ENCODE data around the gene ZFAND2A. TPM values are rescaled to one million over a fixed set of nuclear protein-coding genes. Genes with fewer than 3 reads are reported as not detected.
"Not testable (repeated sequence)": the region's sequence is repeated elsewhere in the genome, so short reads cannot be mapped to it uniquely, and the experiment has no call there.

Gene ZFAND2A
- total RNA-seq, 1 experiment from 2014 or later, result 14.5 TPM

GRCh38 chr7:1196950-1197349 is 37.0 kb upstream of the ZFAND2A start:
- ATAC-seq (no peak), DNase-seq (ENCODE audit: low spot score) (no peak)
- CTCF ChIA-PET, result no interaction called here
- Mint-ChIP-seq H3K4me1 (no peaks in the 10 kb centered on the region), H3K27ac (no peak overlapping the region), H3K27me3 (ENCODE audit: low read depth) (no peaks in the 10 kb centered on the region; the same call in 1 of the 2 replicates), H3K4me3 (no peak overlapping the region), H3K36me3 (no peaks in the 10 kb centered on the region), H3K9me3 (peaks cover 3% of the 10 kb centered on the region; the same call in 1 of the 2 replicates)
- no peak for TF ChIP-seq SP1 (CRISPR knock-in tag; conservative IDR thresholded peaks at IDR 0.05)
- TF ChIP-seq ZNF121 (CRISPR knock-in tag; IDR thresholded peaks at IDR 0.05), result peak; percentile 69; the same call in 1 of the 2 replicates
- POLR2A ChIA-PET, result no interaction called here

- H3K27ac Mint-ChIP-seq; H3K36me3 Mint-ChIP-seq; H3K4me1 Mint-ChIP-seq; H3K4me3 Mint-ChIP-seq; H3K27me3 Mint-ChIP-seq (ENCODE audit: low read depth); DNase-seq (ENCODE audit: low spot score); POLR2A ChIA-PET; ATAC-seq; H3K9me3 Mint-ChIP-seq; CTCF ChIA-PET: not testable (repeated sequence)
These were observed 36.4 kb upstream of the ZFAND2A start for GRCh38 chr7:1196441-1196840.

GRCh38 chr7:1193593-1194424 is 33.8 kb upstream of the ZFAND2A start:
- 0 out of 2 replicates have a peak, but pooled peaks have one; percentile 46 for TF ChIP-seq ZNF263 (CRISPR knock-in tag; IDR thresholded peaks at IDR 0.05; ENCODE audit: low read depth)
- peak; percentile 52; the same call in 1 of the 2 replicates for TF ChIP-seq FOXP1 (CRISPR knock-in tag; IDR thresholded peaks at IDR 0.05; ENCODE audit: borderline replicate concordance)
- no peak for TF ChIP-seq NFE2L1 (CRISPR knock-in tag; IDR thresholded peaks at IDR 0.05)
- TF ChIP-seq ZNF232 (CRISPR knock-in tag; IDR thresholded peaks at IDR 0.05), result 0 out of 2 replicates have a peak, but pooled peaks have one; percentile 39
- peak; percentile 35; the same call in 1 of the 2 replicates for TF ChIP-seq MAX (CRISPR knock-in tag; IDR thresholded peaks at IDR 0.05)
- DNase-seq (ENCODE audit: low spot score) (peak; percentile 63), ATAC-seq (peak; percentile 93)
- POLR2A ChIA-PET, result no interaction called here
- Mint-ChIP-seq H3K4me1 (no peaks in the 10 kb centered on the region), H3K27ac (no peak overlapping the region), H3K9me3 (peaks cover 21% of the 10 kb centered on the region), H3K4me3 (no peak overlapping the region), H3K27me3 (ENCODE audit: low read depth) (peaks cover 3% of the 10 kb centered on the region), H3K36me3 (0 out of 2 replicates have a peak, but pooled peaks cover 3% of the 10 kb centered on the region)
- CTCF ChIA-PET, result interaction anchor here (0.6 to 5.6 kb wide), 13 partner anchors 11 to 280 kb away, joined by 3 to 25 read pairs (median 3); no protein-coding TSS in a partner anchor

- H3K27me3 Mint-ChIP-seq (ENCODE audit: low read depth), result peaks cover 7% of the 10 kb centered on the region
- ATAC-seq, result no peak
- no peak for DNase-seq (ENCODE audit: low spot score)
- POLR2A ChIA-PET, result no interaction called here
- peaks cover 26% of the 10 kb centered on the region for H3K9me3 Mint-ChIP-seq
- 0 out of 2 replicates have a peak, but pooled peaks cover 3% of the 10 kb centered on the region for H3K36me3 Mint-ChIP-seq
- no peak overlapping the region for H3K27ac Mint-ChIP-seq
- no peak overlapping the region for H3K4me3 Mint-ChIP-seq
- H3K4me1 Mint-ChIP-seq, result no peaks in the 10 kb centered on the region
- CTCF ChIA-PET, result interaction anchor here (0.6 to 5.6 kb wide), 4 partner anchors 9 to 227 kb away, joined by 3 to 25 read pairs (median 12); no protein-coding TSS in a partner anchor
- no peak for TF ChIP-seq TEAD1 (CRISPR knock-in tag; IDR thresholded peaks at IDR 0.05)
- no peak for TF ChIP-seq CTCF (IDR thresholded peaks at IDR 0.05)
- TF ChIP-seq PRDM15 (CRISPR knock-in tag; IDR thresholded peaks at IDR 0.05), result no peak
- TF ChIP-seq GABPB1 (CRISPR knock-in tag; IDR thresholded peaks at IDR 0.05), result no peak
- no peak for TF ChIP-seq FOXP4 (CRISPR knock-in tag; IDR thresholded peaks at IDR 0.05)
- TF ChIP-seq CREM (CRISPR knock-in tag; IDR thresholded peaks at IDR 0.05), result no peak
- no peak for TF ChIP-seq ZNF423 (CRISPR knock-in tag; IDR thresholded peaks at IDR 0.05)
- TF ChIP-seq ZNF425 (CRISPR knock-in tag; conservative IDR thresholded peaks at IDR 0.05), result no peak
These were observed 32.2 kb upstream of the ZFAND2A start for GRCh38 chr7:1192171-1192676.

Measured in WTC11 (cell line).